ENCODE results near the gene LRRC7. TPM values are rescaled to one million over a fixed set of nuclear protein-coding genes. Genes with fewer than 3 reads are reported as not detected.

LRRC7 gene
- total and polyA plus RNA-seq, 2 experiments from 2014 or later = 1.2 TPM; not detected in 1

GRCh38 chr1:70103770-70104169 is 536.0 kb downstream of the LRRC7 start (continued):
- TF ChIP-seq ZNF462 (CRISPR knock-in tag; IDR thresholded peaks at IDR 0.05) (no peak), CREB1 (CRISPR knock-in tag; IDR thresholded peaks at IDR 0.05; ENCODE audit: low read depth) (no peak), EZH2phosphoT487 (IDR thresholded peaks at IDR 0.05; ENCODE audit: unreplicated experiment) (no peak), ZNF331 (CRISPR knock-in tag; IDR thresholded peaks at IDR 0.05; ENCODE audit: low read depth) (no peak), POLR2AphosphoS5 (IDR thresholded peaks at IDR 0.05; ENCODE audit: low read depth) (no peak)

DNA sequence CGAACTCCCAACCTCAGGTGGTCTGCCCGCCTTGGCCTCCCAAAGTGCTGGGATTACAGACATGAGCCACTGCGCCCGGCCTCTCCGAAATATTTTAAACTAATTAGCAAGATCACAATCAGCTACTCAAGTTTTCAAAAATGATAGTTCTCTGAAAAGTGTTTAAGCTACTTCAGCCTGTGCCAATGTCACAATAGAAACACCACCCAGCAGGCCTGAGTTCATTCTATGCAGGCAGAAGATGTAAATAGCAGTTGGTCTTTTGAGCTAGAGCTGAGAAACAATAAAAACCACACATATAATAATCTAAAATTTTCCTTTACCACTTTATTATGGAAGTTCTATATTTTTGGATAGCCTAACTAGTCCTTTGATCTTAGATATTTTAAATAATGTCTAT is 541.5 kb downstream of the LRRC7 start:
- no peaks in the 10 kb centered on the region for H4K20me1 ChIP-seq (replicated peaks; ENCODE audit: insufficient read depth)
- no peaks in the 10 kb centered on the region for H3K79me2 ChIP-seq (replicated peaks; ENCODE audit: insufficient read depth)
- no peak overlapping the region for H3K4me3 Mint-ChIP-seq
- H3K4me1 ChIP-seq (ENCODE audit: insufficient read depth) = no peaks in the 10 kb centered on the region
- H3K9me2 ChIP-seq (ENCODE audit: insufficient read depth) = peaks cover 4% of the 10 kb centered on the region; the same call in 1 of the 2 replicates
- H3K4me2 ChIP-seq = no peak overlapping the region
- H3K9me3 Mint-ChIP-seq = no peaks in the 10 kb centered on the region
- H3K27me3 ChIP-seq (ENCODE audit: insufficient read depth) = no peaks in the 10 kb centered on the region
- no peak overlapping the region for H3K27ac Mint-ChIP-seq
- H3K36me3 ChIP-seq (ENCODE audit: insufficient read depth) = no peaks in the 10 kb centered on the region
- ATAC-seq (no peak), DNase-seq (ENCODE audit: low spot score) (no peak)
- no peaks in the 10 kb centered on the region for H3K27me3 Mint-ChIP-seq (ENCODE audit: insufficient read depth, low read depth, poor library complexity)
- no peaks in the 10 kb centered on the region for H3K36me3 Mint-ChIP-seq (ENCODE audit: low read depth)
- no peak overlapping the region for H3K27ac ChIP-seq (ENCODE audit: low read depth)
- TF ChIP-seq CREB1 (CRISPR knock-in tag; IDR thresholded peaks at IDR 0.05; ENCODE audit: low read depth) = no peak
- TF ChIP-seq ZNF114 (CRISPR knock-in tag; IDR thresholded peaks at IDR 0.05) = no peak
- no peak for TF ChIP-seq NANOG (IDR thresholded peaks at IDR 0.05; ENCODE audit: borderline replicate concordance)
- no peak overlapping the region for H2AFZ ChIP-seq
- H3K4me3 ChIP-seq = no peak overlapping the region
- H3F3A ChIP-seq (replicated peaks; ENCODE audit: low read depth) = no peaks in the 10 kb centered on the region
- H3K4me1 Mint-ChIP-seq = no peaks in the 10 kb centered on the region
